H1 (cell line): ENCODE measurements around the gene CACNA1D. TPM values are rescaled to one million over a fixed set of nuclear protein-coding genes. Genes with fewer than 3 reads are reported as not detected.

Experiments used
- CTCF ChIA-PET: fragments of 300-600 bp; sonication (Branson Sonifier 250); formaldehyde crosslinking; loops from one replicate; lab custom pipeline; 2021; ENCODE audit not compliant: partially characterized antibody; lab: Charles Lee
- POLR2A ChIA-PET: fragments of 300-600 bp; sonication (Branson Sonifier 250); formaldehyde crosslinking; loops from one replicate; lab custom pipeline; 2021; ENCODE audit warnings: inconsistent platforms; ENCODE audit not compliant: partially characterized antibody; lab: Charles Lee
- DNase-seq, 2 experiments: peaks; one replicate each; pipeline versions ENCODE4 v3.0.0 to v3.0.0-alpha.2; 2010 to 2022; ENCODE audit warnings: low spot score in 2 of 2, low read depth in 1 of 2, mixed read lengths in 1 of 2
- FAIRE-seq: peaks from 2 replicates; lab custom pipeline; 2011; peaks lifted over from hg19 to GRCh38; lab: Jason Lieb, UNC
- H2AFZ ChIP-seq: 2 replicates; pipeline ENCODE4 v1.8.1; 2012; ENCODE audit warnings: low read length, inconsistent platforms
- H2AK5ac ChIP-seq: 2 replicates; pipeline ENCODE4 v1.6.1; 2013; ENCODE audit warnings: low read depth, low read length
- H2BK120ac ChIP-seq: replicated peaks from 2 replicates; pipeline ENCODE3; 2013; ENCODE audit warnings: low read depth, low read length, inconsistent platforms
- H2BK12ac ChIP-seq: 2 replicates; pipeline ENCODE4 v1.6.1; 2013; ENCODE audit warnings: low read depth, low read length
- H2BK15ac ChIP-seq: 2 replicates; pipeline ENCODE4 v1.6.1; 2013; ENCODE audit warnings: low read length
- H2BK20ac ChIP-seq: 2 replicates; pipeline ENCODE4 v1.6.1; 2013; ENCODE audit warnings: low read length
- H2BK5ac ChIP-seq: 2 replicates; pipeline ENCODE4 v1.6.1; 2013; ENCODE audit warnings: low read depth, low read length
- H3K14ac ChIP-seq: 2 replicates; pipeline ENCODE4 v1.6.1; 2013; ENCODE audit warnings: inconsistent platforms; ENCODE audit not compliant: insufficient read length
- H3K18ac ChIP-seq: 2 replicates; pipeline ENCODE4 v1.6.1; 2013; ENCODE audit warnings: low read length; ENCODE audit errors: extremely low read depth
- H3K23ac ChIP-seq: 2 replicates; pipeline ENCODE4 v1.6.1; 2013; ENCODE audit warnings: inconsistent platforms; ENCODE audit not compliant: insufficient read length
- H3K23me2 ChIP-seq: 2 replicates; pipeline ENCODE4 v1.6.1; 2013; ENCODE audit warnings: low read depth, low read length
- H3K27ac ChIP-seq: 2 replicates; pipeline ENCODE4 v1.6.1; 2011; ENCODE audit warnings: low read depth, low read length, inconsistent platforms
- H3K27me3 ChIP-seq, 4 experiments: replicated peaks in 1 of 4; 1 replicate in 1 of 4; 2 replicates in 3 of 4; pipeline versions ENCODE4 v1.6.1 to v1.8.1; 2011 to 2013; ENCODE audit warnings: low read length in 3 of 4, mild to moderate bottlenecking in 3 of 4, inconsistent platforms in 2 of 4, mixed read lengths in 2 of 4, moderate library complexity in 1 of 4; ENCODE audit not compliant: control insufficient read depth in 3 of 4, insufficient read depth in 3 of 4; ENCODE audit errors: extremely low read depth in 1 of 4
- H3K36me3 ChIP-seq, 4 experiments: 2 replicates each; pipeline versions ENCODE4 v1.6.1 to v1.8.1; 2011 to 2013; ENCODE audit warnings: mild to moderate bottlenecking in 4 of 4, low read length in 3 of 4, moderate library complexity in 2 of 4, control low read depth in 1 of 4, inconsistent platforms in 1 of 4; ENCODE audit not compliant: insufficient read depth in 4 of 4, control insufficient read depth in 2 of 4
- H3K4ac ChIP-seq: replicated peaks from 2 replicates; pipeline ENCODE3; 2013; ENCODE audit warnings: low read length, low read depth, mixed read lengths, inconsistent platforms; ENCODE audit not compliant: insufficient read length
- H3K4me1 ChIP-seq, 4 experiments: replicated peaks in 1 of 4; 1 replicate in 1 of 4; 2 replicates in 3 of 4; pipeline versions ENCODE4 v1.6.1 to v1.8.1; 2011 to 2013; ENCODE audit warnings: low read length in 3 of 4, inconsistent platforms in 2 of 4, mixed read lengths in 1 of 4; ENCODE audit not compliant: insufficient read depth in 4 of 4, control insufficient read depth in 3 of 4
- H3K4me2 ChIP-seq, 2 experiments: 2 replicates each; pipeline versions ENCODE4 v1.6.1 to v1.8.1; 2011 to 2013; ENCODE audit warnings: low read depth in 2 of 2, low read length in 2 of 2, control low read depth in 1 of 2, inconsistent platforms in 1 of 2, mild to moderate bottlenecking in 1 of 2; ENCODE audit not compliant: insufficient read depth in 1 of 2
- H3K4me3 ChIP-seq, 4 experiments: fragments of 200-600, 300-600 bp in 1 of 4; sonication (generic), shearing (Covaris generic), sonication (Bioruptor Twin) in 1 of 4; 2 replicates each; pipeline versions ENCODE4 v1.5.1 to v1.8.1; 2011 to 2016; ENCODE audit warnings: low read length in 4 of 4, low read depth in 3 of 4, control low read depth in 2 of 4, inconsistent platforms in 2 of 4, mild to moderate bottlenecking in 2 of 4, mixed read lengths in 1 of 4, moderate library complexity in 1 of 4; ENCODE audit not compliant: insufficient read depth in 2 of 4; ENCODE audit errors: extremely low read depth in 1 of 4
- H3K56ac ChIP-seq: replicated peaks from 2 replicates; pipeline ENCODE3; 2013; ENCODE audit warnings: low read depth, mild to moderate bottlenecking, mixed read lengths, low read length, inconsistent platforms; ENCODE audit not compliant: insufficient read length
- H3K79me1 ChIP-seq: 2 replicates; pipeline ENCODE4 v1.6.1; 2013; ENCODE audit warnings: low read depth, low read length, control low read depth
- H3K79me2 ChIP-seq, 2 experiments: 2 replicates each; pipeline versions ENCODE4 v1.6.1 to v1.8.1; 2012 to 2013; ENCODE audit warnings: low read length in 2 of 2, mild to moderate bottlenecking in 2 of 2, inconsistent platforms in 1 of 2; ENCODE audit not compliant: insufficient read depth in 2 of 2, control insufficient read depth in 1 of 2
- H3K9ac ChIP-seq, 4 experiments: replicated peaks in 1 of 4; 1 replicate in 1 of 4; 2 replicates in 3 of 4; pipeline versions ENCODE4 v1.6.1 to v1.8.1; 2011 to 2013; ENCODE audit warnings: low read depth in 3 of 4, low read length in 3 of 4, control low read depth in 2 of 4, mild to moderate bottlenecking in 2 of 4, moderate library complexity in 2 of 4, inconsistent platforms in 1 of 4; ENCODE audit errors: extremely low read depth in 1 of 4
- H3K9me3 ChIP-seq, 2 experiments: 2 replicates each; pipeline versions ENCODE4 v1.6.1 to v1.8.1; 2012 to 2013; ENCODE audit warnings: mild to moderate bottlenecking in 2 of 2, moderate library complexity in 2 of 2, control low read depth in 1 of 2, inconsistent platforms in 1 of 2, low read depth in 1 of 2, low read length in 1 of 2, mixed read lengths in 1 of 2; ENCODE audit not compliant: insufficient read depth in 2 of 2
- H4K20me1 ChIP-seq, 2 experiments: replicated peaks in 1 of 2; 2 replicates each; pipeline versions ENCODE3 to v1.8.1; 2011 to 2013; ENCODE audit warnings: inconsistent platforms in 2 of 2, low read length in 2 of 2, mild to moderate bottlenecking in 1 of 2; ENCODE audit not compliant: insufficient read depth in 2 of 2, control insufficient read depth in 1 of 2
- H4K5ac ChIP-seq: 2 replicates; pipeline ENCODE4 v1.6.1; 2013; ENCODE audit warnings: low read length, low read depth, mixed read lengths, inconsistent platforms; ENCODE audit not compliant: insufficient read length
- H4K8ac ChIP-seq: 2 replicates; pipeline ENCODE4 v1.8.0; 2013; ENCODE audit warnings: mild to moderate bottlenecking, moderate library complexity, low read length, inconsistent platforms; ENCODE audit not compliant: insufficient read depth; ENCODE audit errors: extremely low read depth
- H4K91ac ChIP-seq: replicated peaks from 2 replicates; pipeline ENCODE3; 2013; ENCODE audit warnings: low read length, mixed read lengths, inconsistent platforms; ENCODE audit not compliant: insufficient read length
- BACH1 ChIP-seq: IDR thresholded peaks from 2 replicates; pipeline ENCODE4 v1.6.1; 2012; ENCODE audit warnings: low read length, improper control_type of control experiment
- BRCA1 ChIP-seq: IDR thresholded peaks from 2 replicates; pipeline ENCODE4 v1.6.1; 2012; ENCODE audit warnings: low read depth, low read length, improper control_type of control experiment
- CHD1 ChIP-seq: IDR thresholded peaks from 2 replicates; pipeline ENCODE4 v1.6.1; 2012; ENCODE audit warnings: low read depth, low read length, improper control_type of control experiment
- CTBP2 ChIP-seq: IDR thresholded peaks from 2 replicates; pipeline ENCODE4 v1.7.0; 2011; ENCODE audit warnings: borderline replicate concordance, mild to moderate bottlenecking, moderate library complexity, mixed read lengths, low read length; ENCODE audit not compliant: insufficient read depth, insufficient read length
- GABPA ChIP-seq: IDR thresholded peaks from 2 replicates; pipeline ENCODE4 v1.6.1; 2011; ENCODE audit warnings: mild to moderate bottlenecking, low read length, moderate library complexity, borderline replicate concordance; ENCODE audit not compliant: insufficient read depth
- NANOG ChIP-seq: IDR thresholded peaks from 2 replicates; pipeline ENCODE4 v1.6.1; 2011; ENCODE audit warnings: low read length, low read depth, mild to moderate bottlenecking, inconsistent platforms; ENCODE audit not compliant: insufficient read depth, poor library complexity, severe bottlenecking
- RFX5 ChIP-seq: IDR thresholded peaks from 2 replicates; pipeline ENCODE4 v1.6.1; 2011; ENCODE audit warnings: low read depth, low read length, improper control_type of control experiment, borderline replicate concordance
- RXRA ChIP-seq: IDR thresholded peaks from 2 replicates; pipeline ENCODE4 v1.6.1; 2011; ENCODE audit warnings: low read depth, mild to moderate bottlenecking, low read length, moderate library complexity; ENCODE audit not compliant: insufficient read depth
- SP1 ChIP-seq: IDR thresholded peaks from 2 replicates; pipeline ENCODE4 v1.6.1; 2011; ENCODE audit warnings: low read depth, low read length
- SP4 ChIP-seq: IDR thresholded peaks from 2 replicates; pipeline ENCODE4 v1.6.1; 2012; ENCODE audit warnings: low read length, inconsistent platforms
- SRF ChIP-seq: IDR thresholded peaks from 2 replicates; pipeline ENCODE4 v1.6.1; 2011; ENCODE audit warnings: mild to moderate bottlenecking, low read depth, low read length, moderate library complexity
- TCF12 ChIP-seq: IDR thresholded peaks from 2 replicates; pipeline ENCODE4 v1.6.1; 2011; ENCODE audit warnings: low read depth, mild to moderate bottlenecking, low read length
- WGBS, 2 experiments: shearing (Covaris generic) in 1 of 2; methylation state at CpG; one replicate each; pipeline versions ENCODE4 v1.1.6 to v1.1.7; 2013 to 2015; ENCODE audit warnings: low lambda C conversion rate in 2 of 2, mixed read lengths in 2 of 2, inconsistent platforms in 1 of 2, low coverage in 1 of 2, missing lambda C conversion rate in 1 of 2; ENCODE audit not compliant: insufficient replicate concordance in 2 of 2, insufficient coverage in 1 of 2, insufficient read length in 1 of 2; ENCODE audit errors: extremely low coverage in 1 of 2, missing lambda C conversion rate in 1 of 2; 5-methylcytosine and 5-hydroxymethylcytosine counted together
- polyA plus RNA-seq, 7 experiments: library from polyadenylated mRNA; depleted of rRNA in 3 of 7; stranded (reverse) in 5 of 7; unstranded in 2 of 7; fragments of >200 nt in 5 of 7; fragments of 200-250 nt in 2 of 7; gene quantifications; 1 replicate in 5 of 7; 2 replicates in 1 of 7; 4 replicates in 1 of 7; pipeline versions ENCODE4 v1.2.1 to v1.2.3, GENCODE V29; 2011 to 2013; ENCODE audit warnings: missing spikeins in 2 of 7, mixed read lengths in 2 of 7
- total RNA-seq: library from RNA; stranded (reverse); fragmentation: NEBNext Ultra II Directional; extraction: Animal tissue kit (Norgen Biotek cat#: 25700); gene quantifications from 2 replicates; pipeline ENCODE4 v1.2.1, GENCODE V29; 2021
- TF ChIP-seq, protein P1 (sequence below): IDR thresholded peaks from 2 replicates; pipeline ENCODE4 v1.6.1; 2011; ENCODE audit warnings: low read length, improper control_type of control experiment

CACNA1D gene
- total and polyA plus RNA-seq, 2 of the 8 experiments (the other 6 are each of a cell fraction or from before 2014, with no cell fraction given): 2.0 to 2.9 TPM

DNA sequence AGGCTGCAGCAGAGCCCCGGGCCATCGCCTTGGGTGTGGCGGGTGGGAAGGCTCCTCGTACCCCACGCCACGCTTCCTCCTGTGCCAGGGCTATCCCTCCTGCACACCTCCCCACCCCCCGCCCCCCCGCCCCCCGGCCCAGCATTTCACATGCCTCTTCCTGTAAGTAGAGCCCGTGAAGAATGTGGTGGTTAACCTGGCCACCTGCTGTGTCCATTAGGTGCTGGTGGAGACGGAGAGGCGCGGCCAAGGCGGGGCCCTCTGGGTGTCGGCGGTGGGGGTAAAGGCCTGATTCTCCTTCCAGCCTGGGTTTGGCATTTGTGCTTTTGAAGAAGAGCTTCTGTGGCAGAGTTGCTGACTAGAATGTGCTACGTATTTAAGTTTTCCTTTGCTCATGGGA, 224.1 kb downstream of the CACNA1D start:
- Histone ChIP-seq H3K23ac (no peak overlapping the region), H3K18ac (0 out of 2 replicates have a peak overlapping the region, but pooled peaks have one; percentile 84), H2BK12ac (no peak overlapping the region; the same call in 1 of the 2 replicates), H2BK20ac (no peak overlapping the region), H3K9ac (no peak overlapping the region), H3K56ac (no peak overlapping the region), H2BK5ac (0 out of 2 replicates have a peak overlapping the region, but pooled peaks have one; percentile 40), H3K79me1 (no peaks in the 10 kb centered on the region), H2AK5ac (peak overlapping the region; percentile 9; the same call in 1 of the 2 replicates), H3K4me2 (no peak overlapping the region), H3K23me2 (no peaks in the 10 kb centered on the region), H3K4me1 (peaks cover 0 to 3% (median 0%) of the 10 kb centered on the region in 4 experiments; a peak in 1 of 7 replicates), H4K20me1 (no peaks in the 10 kb centered on the region), H2BK120ac (no peak overlapping the region), H2BK15ac (no peak overlapping the region), H4K8ac (peak overlapping the region; percentile 11; the same call in 1 of the 2 replicates), H3K27me3 (no peaks in the 10 kb centered on the region), H3K4ac (no peak overlapping the region), H3K27ac (no peak overlapping the region), H3K79me2 (no peaks in the 10 kb centered on the region), H3K9me3 (no peaks in the 10 kb centered on the region), H4K91ac (no peak overlapping the region), H4K5ac (no peak overlapping the region), H3K14ac (no peak overlapping the region), H2AFZ (no peak overlapping the region), H3K36me3 (no peaks in the 10 kb centered on the region), H3K4me3 (no peak overlapping the region)
- ChIA-PET POLR2A (no interaction called here), CTCF (interaction anchor here (1.0 to 4.0 kb wide), 3 partner anchors 11 to 327 kb away, joined by 4 to 12 read pairs (median 4); no protein-coding TSS in a partner anchor)
- FAIRE-seq: no peak
- no peak for DNase-seq
- 72% methylated on average over 5 of the region's 17 CpGs; no CpG with 5 or more reads in 1 of the 2 experiments for WGBS, 2 experiments
- no peak for TF ChIP-seq SP4
- no peak for TF ChIP-seq RXRA
- TF ChIP-seq BACH1: no peak
- no peak for TF ChIP-seq CTBP2
- TF ChIP-seq TCF12: no peak
- no peak for TF ChIP-seq GABPA
- no peak for TF ChIP-seq NANOG
- no peak for TF ChIP-seq SRF
- no peak for TF ChIP-seq RFX5
- no peak for TF ChIP-seq CHD1
- TF ChIP-seq BRCA1: no peak
- TF ChIP-seq, protein P1, sequence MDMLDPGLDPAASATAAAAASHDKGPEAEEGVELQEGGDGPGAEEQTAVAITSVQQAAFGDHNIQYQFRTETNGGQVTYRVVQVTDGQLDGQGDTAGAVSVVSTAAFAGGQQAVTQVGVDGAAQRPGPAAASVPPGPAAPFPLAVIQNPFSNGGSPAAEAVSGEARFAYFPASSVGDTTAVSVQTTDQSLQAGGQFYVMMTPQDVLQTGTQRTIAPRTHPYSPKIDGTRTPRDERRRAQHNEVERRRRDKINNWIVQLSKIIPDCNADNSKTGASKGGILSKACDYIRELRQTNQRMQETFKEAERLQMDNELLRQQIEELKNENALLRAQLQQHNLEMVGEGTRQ: no peak
- TF ChIP-seq SP1: no peak
